Endothelial cell of umbilical vein (primary cell): Measurements from ENCODE around the gene CELF1. TPM values are rescaled to one million over a fixed set of nuclear protein-coding genes. Genes with fewer than 3 reads are reported as not detected.

Experiments
- BruUV-seq: library from RNA; stranded (reverse); fragments of 400-500 nt; replicated peaks from 2 replicates; lab custom pipeline; 2021; lab: Mats Ljungman, UMichigan
- CTCF ChIA-PET: fragments of 300-600, 350-600 bp; sonication (Branson Sonifier 250); formaldehyde crosslinking; loops from one replicate; lab custom pipeline; 2021; ENCODE audit warnings: antibody characterized with exemption, inconsistent platforms; lab: Charles Lee
- POLR2A ChIA-PET: fragments of 300-600, 350-600 bp; sonication (Branson Sonifier 250); formaldehyde crosslinking; loops from one replicate; lab custom pipeline; 2021; ENCODE audit warnings: antibody characterized with exemption, inconsistent platforms; lab: Charles Lee
- DNase-seq: peaks from one replicate; pipeline ENCODE4 v3.0.0-alpha.2; 2011; ENCODE audit warnings: low read depth, low spot score
- FAIRE-seq: peaks from 2 replicates; lab custom pipeline; 2011; peaks lifted over from hg19 to GRCh38; lab: Jason Lieb, UNC
- H2AFZ ChIP-seq: 2 replicates; pipeline ENCODE4 v1.6.0; 2012; ENCODE audit warnings: low read depth, low read length, control low read depth, inconsistent platforms
- H3K27ac ChIP-seq: 2 replicates; pipeline ENCODE4 v1.5.1; 2011; ENCODE audit warnings: low read depth, mild to moderate bottlenecking, control low read depth, low read length, moderate library complexity; ENCODE audit not compliant: insufficient read depth
- H3K27me3 ChIP-seq, 2 experiments: 2 replicates each; pipeline versions ENCODE4 v1.6.0 to v1.6.1; 2011; ENCODE audit warnings: low read length in 2 of 2, mixed read lengths in 1 of 2; ENCODE audit not compliant: control insufficient read depth in 2 of 2, insufficient read depth in 2 of 2
- H3K36me3 ChIP-seq, 2 experiments: 2 replicates in 1 of 2; 3 replicates in 1 of 2; pipeline ENCODE4 v1.5.1; 2011; ENCODE audit warnings: low read length in 2 of 2, mild to moderate bottlenecking in 1 of 2, moderate library complexity in 1 of 2; ENCODE audit not compliant: control insufficient read depth in 2 of 2, insufficient read depth in 2 of 2; ENCODE audit errors: extremely low read depth in 1 of 2
- H3K4me1 ChIP-seq: 3 replicates; pipeline ENCODE4 v1.5.1; 2011; ENCODE audit warnings: mild to moderate bottlenecking, low read length; ENCODE audit not compliant: control insufficient read depth, insufficient read depth; ENCODE audit errors: extremely low read depth
- H3K4me2 ChIP-seq: 2 replicates; pipeline ENCODE4 v1.6.1; 2011; ENCODE audit warnings: low read length, control low read depth, mixed read lengths; ENCODE audit not compliant: insufficient read depth
- H3K4me3 ChIP-seq, 3 experiments: fragments of 200-600 bp in 1 of 3; sonication (generic), shearing (Covaris generic) in 1 of 3; replicated peaks in 1 of 3; 2 replicates each; pipeline ENCODE4 v1.5.1; 2011 to 2016; ENCODE audit warnings: control low read depth in 3 of 3, low read length in 3 of 3, mild to moderate bottlenecking in 2 of 3, inconsistent platforms in 1 of 3, low read depth in 1 of 3, moderate library complexity in 1 of 3; ENCODE audit not compliant: insufficient read depth in 1 of 3
- H3K79me2 ChIP-seq: 2 replicates; pipeline ENCODE4 v1.6.0; 2012; ENCODE audit warnings: low read length, inconsistent platforms; ENCODE audit not compliant: control insufficient read depth, insufficient read depth
- H3K9ac ChIP-seq: replicated peaks from 2 replicates; pipeline ENCODE3; 2011; ENCODE audit warnings: low read length, control low read depth; ENCODE audit not compliant: insufficient read depth; ENCODE audit errors: extremely low read depth
- H3K9me1 ChIP-seq: replicated peaks from 3 replicates; pipeline ENCODE4 v1.6.0; 2011; ENCODE audit warnings: mild to moderate bottlenecking, low read length; ENCODE audit not compliant: control insufficient read depth, insufficient read depth; ENCODE audit errors: extremely low read depth
- H3K9me3 ChIP-seq: replicated peaks from 2 replicates; pipeline ENCODE4 v1.5.1; 2012; ENCODE audit warnings: low read length, inconsistent platforms; ENCODE audit not compliant: control insufficient read depth, insufficient read depth
- H4K20me1 ChIP-seq: replicated peaks from 2 replicates; pipeline ENCODE3; 2011; ENCODE audit warnings: mild to moderate bottlenecking, low read length; ENCODE audit not compliant: control insufficient read depth, insufficient read depth; ENCODE audit errors: extremely low read depth
- CTCF ChIP-seq, 2 donors: IDR thresholded peaks; 1 replicate in 1 of 2; 2 replicates in 1 of 2; pipeline ENCODE4 v1.5.1; 2011; ENCODE audit warnings: low read length in 2 of 2, mild to moderate bottlenecking in 2 of 2, moderate library complexity in 2 of 2, control low read depth in 1 of 2, inconsistent platforms in 1 of 2, low read depth in 1 of 2; ENCODE audit not compliant: insufficient read depth in 1 of 2; ENCODE audit errors: extremely low read depth in 1 of 2
- EZH2 ChIP-seq: IDR thresholded peaks from 2 replicates; pipeline ENCODE4 v1.6.1; 2012; ENCODE audit warnings: borderline replicate concordance, low read depth, mild to moderate bottlenecking, moderate library complexity, low read length, inconsistent platforms; ENCODE audit not compliant: severe bottlenecking
- FOS ChIP-seq: IDR thresholded peaks from 2 replicates; pipeline ENCODE4 v1.6.1; 2011; ENCODE audit warnings: mild to moderate bottlenecking, low read length, moderate library complexity, borderline replicate concordance; ENCODE audit not compliant: insufficient read depth
- GATA2 ChIP-seq: IDR thresholded peaks from 2 replicates; pipeline ENCODE4 v1.7.0; 2011; ENCODE audit warnings: low read depth, mild to moderate bottlenecking, moderate library complexity, mixed read lengths, low read length; ENCODE audit not compliant: insufficient read length, insufficient read depth
- JUN ChIP-seq: IDR thresholded peaks from 2 replicates; pipeline ENCODE4 v1.6.1; 2011; ENCODE audit warnings: borderline replicate concordance, low read depth; ENCODE audit not compliant: insufficient read length, insufficient read depth
- MAX ChIP-seq: IDR thresholded peaks from 2 replicates; pipeline ENCODE4 v1.6.1; 2011; ENCODE audit not compliant: insufficient read depth, insufficient read length
- MYC ChIP-seq: IDR thresholded peaks from one replicate; pipeline ENCODE4 v1.6.1; 2011; ENCODE audit warnings: mild to moderate bottlenecking, low read depth, low read length
- POLR2A ChIP-seq: IDR thresholded peaks from 2 replicates; pipeline ENCODE4 v1.6.1; 2012; ENCODE audit warnings: low read depth, mild to moderate bottlenecking, control low read depth, low read length
- POLR2AphosphoS5 ChIP-seq: IDR thresholded peaks from 2 replicates; pipeline ENCODE4 v1.6.1; 2012; ENCODE audit warnings: low read depth, mild to moderate bottlenecking, control low read depth, low read length, moderate library complexity; ENCODE audit not compliant: insufficient read depth
- dilution Hi-C: fragments of 300-500 bp; cut with MboI; formaldehyde crosslinking; loops from one replicate; pipeline ENCODE4 v1.15.0; 2019; ENCODE audit warnings: low sequenced_read_pairs; ENCODE audit not compliant: extremely low pct_ligation_motif_present
- intact Hi-C: fragments of 100-400 bp; cut with micrococcal nuclease; formaldehyde crosslinking; loops from one replicate; pipeline ENCODE4 v1.10.0; 2022
- polyA plus RNA-seq, 4 experiments: library from polyadenylated mRNA; depleted of rRNA in 3 of 4; stranded (reverse) in 3 of 4; unstranded in 1 of 4; fragments of >200 nt; gene quantifications; 2 replicates each; pipeline versions ENCODE4 v1.2.1 to v1.2.3, GENCODE V29; 2011 to 2012; ENCODE audit warnings: missing spikeins in 1 of 4
- total RNA-seq: library from RNA; stranded (reverse); gene quantifications from 2 replicates; pipeline ENCODE4 v1.2.3, GENCODE V29; 2021

CELF1 gene
- total and polyA plus RNA-seq, 2 donors (not counting 3 experiments of a cell fraction or from before 2014, with no cell fraction given): 66.3 to 120 TPM

- CTCF ChIA-PET: no interaction called here
- TF ChIP-seq MYC: no peak
- no peak for TF ChIP-seq EZH2
- TF ChIP-seq JUN: no peak
- no peak for TF ChIP-seq MAX
- no peak for TF ChIP-seq POLR2AphosphoS5
- TF ChIP-seq GATA2: no peak
- TF ChIP-seq FOS: no peak
- no peak for TF ChIP-seq CTCF (IDR thresholded peaks at IDR 0.05; ENCODE audit: extremely low read depth in 1 of 2, insufficient read depth in 1 of 2, low read depth in 1 of 2, low read length in 2 of 2)
- TF ChIP-seq POLR2A: no peak
Observed at GRCh38 chr11:47440054-47440476, 112.9 kb downstream of the CELF1 start.

More at GRCh38 chr11:47440054-47440476, 112.9 kb downstream of the CELF1 start:
- H3K4me2 ChIP-seq: no peak overlapping the region
- no peaks in the 10 kb centered on the region for H3K36me3 ChIP-seq
- no peaks in the 10 kb centered on the region for H3K27me3 ChIP-seq
- no peaks in the 10 kb centered on the region for H3K9me3 ChIP-seq
- no peaks in the 10 kb centered on the region for H4K20me1 ChIP-seq
- intact Hi-C loops: no loop called here
- H2AFZ ChIP-seq: no peak overlapping the region
- no peak overlapping the region for H3K27ac ChIP-seq
- H3K9ac ChIP-seq: no peak overlapping the region
- POLR2A ChIA-PET: no interaction called here
- no peak overlapping the region for H3K4me3 ChIP-seq
- no peaks in the 10 kb centered on the region for H3K4me1 ChIP-seq
- dilution Hi-C loops: no loop called here
- DNase-seq (no peak), FAIRE-seq (no peak)
- BruUV-seq: no TSS peak
- no peaks in the 10 kb centered on the region for H3K9me1 ChIP-seq
- no peaks in the 10 kb centered on the region for H3K79me2 ChIP-seq
